GM21381 (cell line): ENCODE measurements around the gene CRACR2A.

Source experiments
- ATAC-seq: cut with Tn5 transposase; IDR thresholded peaks from one replicate; pipeline ENCODE4 v1.9.1; 2021; ENCODE audit warnings: mild to moderate bottlenecking, moderate library complexity; ENCODE audit not compliant: unreplicated experiment

CRACR2A gene

DNA sequence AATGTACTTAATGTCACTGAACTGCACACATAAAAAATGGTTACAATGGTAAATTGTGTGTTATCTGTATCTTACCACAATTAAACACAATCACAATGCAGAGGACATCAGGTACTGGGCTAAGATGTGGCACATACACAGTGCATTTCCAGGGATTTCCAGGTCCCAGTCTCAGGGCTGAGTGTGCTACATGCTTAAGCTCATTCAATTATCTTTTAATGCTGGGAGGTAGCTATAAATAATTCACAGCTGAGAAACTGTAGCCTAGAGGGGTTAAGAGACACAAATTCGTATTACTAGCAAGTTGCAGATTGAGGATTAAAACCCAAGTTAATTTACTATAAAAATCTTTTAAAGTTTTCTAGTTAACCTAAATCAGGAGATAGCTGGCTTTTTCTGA, 67.1 kb downstream of the CRACR2A start:
- ATAC-seq, result no peak

- no peak for ATAC-seq
Measured at GRCh38 chr12:3684449-3685051, 68.4 kb downstream of the CRACR2A start.

GRCh38 chr12:3683670-3684069, 69.2 kb downstream of the CRACR2A start:
- no peak for ATAC-seq

- ATAC-seq, result no peak
Measured at GRCh38 chr12:3681595-3682061, 71.3 kb downstream of the CRACR2A start.

- no peak for ATAC-seq
Measured at GRCh38 chr12:3680919-3681594, 71.9 kb downstream of the CRACR2A start.

- no peak for ATAC-seq
Measured at GRCh38 chr12:3679831-3680230, 73.1 kb downstream of the CRACR2A start.

GRCh38 chr12:3677609-3678008, 75.3 kb downstream of the CRACR2A start:
- no peak for ATAC-seq

DNA sequence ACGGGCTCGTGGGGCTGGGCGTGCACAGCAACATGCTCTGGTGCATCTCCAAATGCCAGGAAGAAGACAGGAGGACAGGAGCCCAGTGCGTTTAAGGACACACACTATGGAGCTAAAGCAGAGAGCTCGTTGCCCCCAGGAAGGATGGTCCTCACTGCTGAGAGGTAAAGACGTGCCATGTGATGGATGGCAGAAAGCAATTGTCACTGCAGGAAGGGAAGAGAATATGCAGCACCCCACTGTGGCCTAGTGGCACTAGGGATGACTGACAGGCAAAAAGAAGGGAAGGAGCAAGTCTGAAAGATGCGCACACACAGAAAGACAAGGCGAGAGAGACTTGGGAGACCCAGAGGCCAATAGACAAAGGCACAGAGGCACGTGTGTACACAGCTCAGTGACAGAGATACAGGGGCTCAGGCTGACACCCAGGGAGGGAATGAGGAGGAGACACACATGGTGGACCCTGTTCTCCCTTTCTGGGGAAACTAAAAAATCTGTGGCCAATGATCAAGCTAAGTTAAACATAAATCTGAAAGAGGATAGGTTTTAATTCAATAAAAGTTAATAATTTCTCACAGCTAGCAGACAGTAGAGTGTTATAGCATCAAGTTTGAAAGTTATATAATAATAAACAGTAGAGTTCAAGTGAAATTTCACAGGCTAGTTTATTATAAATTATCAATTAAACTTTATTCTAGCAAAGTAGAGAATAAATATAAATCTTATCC, 78.8 kb downstream of the CRACR2A start:
- no peak for ATAC-seq

DNA sequence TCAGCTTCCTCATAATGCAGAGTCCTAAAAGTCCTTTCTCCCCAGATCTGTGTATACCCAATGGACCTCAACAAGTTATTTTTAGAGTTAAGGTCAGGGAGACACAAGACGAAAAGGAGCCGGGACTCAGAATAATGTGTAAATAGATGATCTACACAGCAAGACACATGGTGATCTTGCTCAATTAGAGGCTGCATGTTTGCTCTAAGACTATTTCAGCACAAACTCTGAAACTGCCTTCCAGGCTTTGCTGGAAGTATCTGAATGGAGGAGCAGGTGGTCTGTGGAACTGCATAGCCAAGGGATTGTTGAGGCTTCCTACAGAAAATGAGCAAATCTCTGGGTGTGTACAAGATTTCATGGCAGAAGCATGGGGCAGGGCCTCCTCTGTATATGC, 80.8 kb downstream of the CRACR2A start:
- ATAC-seq, result no peak

- no peak for ATAC-seq
Measured at GRCh38 chr12:3671330-3672112, 81.4 kb downstream of the CRACR2A start.

DNA sequence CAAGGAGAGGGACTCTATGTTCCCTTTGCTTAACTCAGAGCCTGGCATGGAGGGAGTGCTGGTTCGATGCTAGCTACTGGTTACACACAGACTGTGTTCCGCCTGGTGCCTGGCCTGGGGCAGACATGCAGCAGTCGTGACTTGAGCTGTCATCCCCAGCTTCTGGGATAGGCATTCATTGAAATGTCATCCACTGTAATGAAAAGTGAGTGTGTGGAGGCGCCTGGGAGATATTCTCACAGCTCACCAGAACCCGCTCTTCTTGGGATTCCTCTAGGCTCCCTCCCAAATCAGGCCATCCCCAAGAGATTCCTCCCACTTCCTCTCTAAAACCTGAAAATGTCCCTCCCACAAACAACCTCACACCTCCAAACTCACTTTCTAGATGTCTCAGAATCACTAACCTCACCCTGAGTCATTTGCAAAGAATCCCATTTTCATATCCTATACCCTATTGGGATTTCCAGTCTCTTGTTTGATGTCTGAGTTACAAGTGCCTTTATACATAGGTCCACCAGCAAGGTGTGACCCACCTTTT, 82.8 kb downstream of the CRACR2A start:
- no peak for ATAC-seq

DNA sequence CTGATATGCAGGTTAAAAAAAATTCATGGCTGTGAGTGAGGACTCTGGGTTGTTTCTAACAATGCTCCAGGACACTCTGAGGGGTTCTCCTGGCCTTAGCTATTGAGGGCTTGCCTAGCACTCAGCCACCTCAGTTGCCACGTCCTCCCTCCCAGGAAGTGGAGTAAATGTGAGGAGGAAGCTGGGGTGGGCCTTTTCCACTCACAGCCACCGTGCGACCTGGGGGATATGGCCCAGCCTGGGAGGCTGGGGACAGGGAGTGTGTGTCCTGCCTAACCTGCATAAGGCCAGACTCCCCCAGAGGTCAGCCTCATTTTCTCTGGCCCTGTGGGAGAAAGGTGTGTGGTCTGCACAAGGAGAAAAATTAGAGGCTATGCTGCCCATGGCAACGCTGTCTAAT, 83.3 kb downstream of the CRACR2A start:
- ATAC-seq, result no peak

DNA sequence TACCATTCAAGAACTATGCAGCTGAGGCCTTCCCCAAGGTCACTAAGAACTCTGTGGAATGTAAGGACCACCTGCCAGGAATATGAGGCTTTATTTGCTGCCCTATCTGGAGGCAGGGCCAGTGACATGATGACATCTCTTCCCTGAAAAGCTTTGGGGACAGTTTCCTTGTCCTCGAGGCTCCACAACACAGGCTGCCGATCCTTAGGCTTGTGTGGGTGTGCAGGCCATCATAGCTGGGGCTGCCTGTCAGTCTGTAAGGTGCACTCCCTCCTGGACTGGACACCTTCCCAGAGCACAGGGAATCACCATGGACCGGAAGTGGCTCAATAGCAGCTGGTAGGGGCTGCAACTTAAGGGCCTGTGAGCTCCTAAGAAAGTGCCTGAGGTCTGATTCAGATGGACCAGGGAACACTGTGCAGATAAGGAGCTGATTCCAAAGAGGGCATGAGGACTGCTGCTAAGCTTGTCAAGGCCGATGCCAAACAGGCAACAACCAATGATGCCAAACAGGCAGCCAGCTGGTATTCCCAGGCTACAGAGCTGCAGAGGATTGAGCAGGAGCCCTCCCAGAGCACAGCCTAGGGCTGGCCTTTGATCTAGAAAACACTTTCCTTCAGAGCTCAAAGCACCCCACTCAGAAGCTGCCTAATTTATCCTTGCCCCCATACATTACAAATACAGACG, 84.3 kb downstream of the CRACR2A start:
- no peak for ATAC-seq

DNA sequence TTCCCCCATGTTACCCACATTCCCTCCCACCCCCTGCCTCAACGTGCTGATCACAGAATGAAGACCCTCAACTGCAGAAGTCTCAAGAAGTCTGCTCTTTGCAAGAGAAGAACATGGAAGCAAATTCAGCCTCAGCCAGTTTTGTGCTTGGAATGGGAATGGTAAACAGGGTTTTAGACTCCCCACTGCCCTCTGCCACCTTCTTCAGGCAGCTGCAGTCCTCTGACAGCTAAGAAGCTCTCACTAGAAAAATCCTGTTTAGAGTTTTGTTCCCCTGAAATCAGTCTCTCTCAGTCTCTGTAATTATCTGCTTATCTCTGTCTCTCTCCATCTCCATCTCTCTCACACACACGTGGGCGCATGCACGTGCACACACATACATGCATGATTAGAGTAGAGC, 85.4 kb downstream of the CRACR2A start:
- ATAC-seq, result no peak

- ATAC-seq, result no peak
Measured at GRCh38 chr12:3666441-3666840, 86.5 kb downstream of the CRACR2A start.

GRCh38 chr12:3662521-3662921, 90.4 kb downstream of the CRACR2A start:
- ATAC-seq, result no peak

DNA sequence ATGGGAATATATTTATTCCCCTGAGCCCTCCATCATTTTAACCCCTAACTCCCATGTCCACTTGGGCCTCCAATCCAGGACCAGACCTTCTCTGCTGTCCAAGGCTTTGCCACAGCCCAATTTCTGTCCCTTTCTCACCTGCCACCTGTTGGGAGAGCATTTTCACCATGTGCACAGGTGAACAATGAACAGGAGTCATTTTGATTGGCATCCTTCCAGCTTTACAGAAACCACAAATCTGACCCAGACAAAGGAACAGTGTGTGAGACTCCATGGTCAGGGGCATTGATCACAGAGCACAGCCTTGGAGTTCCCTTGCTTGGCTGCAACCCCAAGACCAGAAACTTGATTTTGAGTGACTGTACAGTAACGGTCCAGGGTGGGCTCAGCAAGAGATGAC, 91.9 kb downstream of the CRACR2A start:
- no peak for ATAC-seq

DNA sequence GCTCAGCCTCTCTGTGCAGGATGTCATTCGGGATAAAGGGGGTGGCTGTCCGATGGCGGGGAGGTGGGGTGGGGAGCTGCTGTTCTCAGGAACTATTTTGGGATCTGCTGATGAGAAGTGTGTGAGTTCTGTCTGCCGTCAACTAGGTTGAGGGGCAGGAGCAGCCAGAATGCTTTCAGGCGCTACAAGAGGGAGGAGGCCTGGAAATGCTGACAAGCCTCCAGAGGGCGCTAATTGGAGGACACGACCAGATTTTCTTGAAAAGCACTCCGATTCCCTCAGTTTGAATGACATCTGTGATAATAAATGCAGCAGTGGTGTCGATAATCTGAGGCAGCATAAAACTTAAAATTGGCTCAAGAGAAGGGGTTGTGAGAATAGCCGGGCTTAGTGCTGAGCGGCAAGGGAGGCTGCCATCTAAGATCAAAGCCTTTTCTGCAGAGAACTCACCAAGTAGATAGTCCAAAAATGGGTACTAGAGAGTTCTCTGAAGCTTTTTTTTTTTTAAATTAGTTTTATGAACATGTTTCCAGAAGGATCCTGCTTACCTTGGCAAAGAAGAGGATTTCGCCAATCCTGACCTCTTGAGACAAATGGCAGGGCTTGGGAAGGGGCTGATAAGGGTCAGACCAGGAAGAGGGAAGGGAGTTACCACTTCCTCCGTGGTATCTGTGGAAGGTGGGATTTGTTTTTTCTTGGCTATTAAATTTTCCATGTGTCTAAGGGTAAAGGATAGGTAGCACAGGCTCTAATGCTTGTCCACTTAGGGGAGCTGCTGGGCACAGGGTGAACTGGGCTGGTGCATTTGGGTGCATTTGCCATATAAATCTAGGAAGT, 94.4 kb downstream of the CRACR2A start:
- no peak for ATAC-seq

GRCh38 chr12:3656946-3657622, 95.8 kb downstream of the CRACR2A start:
- ATAC-seq, result no peak
